Peyer's patch (tissue), 4 donors: Measurements from ENCODE around the gene BIRC6. TPM values are rescaled to one million over a fixed set of nuclear protein-coding genes. Genes with fewer than 3 reads are reported as not detected.

Experiments used
- DNase-seq, 3 donors: peaks; one replicate each; pipeline ENCODE4 v3.0.0-alpha.2; 2017 to 2019
- H3K27ac ChIP-seq, 4 donors: fragments of 200-600 bp; sonication (generic); one replicate each; pipeline ENCODE4 v1.5.1; 2016 to 2019
- H3K27me3 ChIP-seq, 2 donors: fragments of 200-600 bp; sonication (generic); one replicate each; pipeline ENCODE4 v1.5.1; 2019
- H3K36me3 ChIP-seq, 3 donors: fragments of 200-600 bp; sonication (generic); one replicate each; pipeline ENCODE4 v1.5.1; 2016 to 2019
- H3K4me1 ChIP-seq, 4 donors: fragments of 200-600 bp; sonication (generic); one replicate each; pipeline ENCODE4 v1.5.1; 2016 to 2019
- H3K4me3 ChIP-seq, 4 donors: fragments of 200-600 bp; sonication (generic); 1 replicate in 3 of 4; 2 replicates in 1 of 4; pipeline ENCODE4 v1.5.1; 2016 to 2019; ENCODE audit warnings: mild to moderate bottlenecking in 1 of 4
- H3K9me3 ChIP-seq, 4 donors: fragments of 200-600 bp; sonication (generic); one replicate each; pipeline ENCODE4 v1.5.1; 2016 to 2019; ENCODE audit warnings: mild to moderate bottlenecking in 1 of 4
- POLR2A ChIP-seq, 2 donors: fragments of 450-650 bp; IDR thresholded peaks; one replicate each; pipeline ENCODE4 v1.5.1; 2017; ENCODE audit warnings: antibody characterized with exemption in 2 of 2, mild to moderate bottlenecking in 2 of 2, moderate library complexity in 2 of 2
- total RNA-seq, 4 donors: library from RNA; depleted of rRNA; stranded (reverse); fragments of >200 nt; gene quantifications; one replicate each; pipeline ENCODE4 v1.1.0, GENCODE V29; 2016
- TF ChIP-seq, protein P1 (sequence below), 6 experiments: fragments of 450-650 bp in 4 of 6; fragments of 200-600 bp in 2 of 6; sonication (generic) in 1 of 6; IDR thresholded peaks; one replicate each; pipeline ENCODE4 v1.5.1; 2017 to 2019; ENCODE audit warnings: antibody characterized with exemption in 6 of 6, mild to moderate bottlenecking in 3 of 6, moderate library complexity in 1 of 6

The BIRC6 gene
- total RNA-seq, 4 donors from 2014 or later: 133 to 237 (median 214) TPM

DNA sequence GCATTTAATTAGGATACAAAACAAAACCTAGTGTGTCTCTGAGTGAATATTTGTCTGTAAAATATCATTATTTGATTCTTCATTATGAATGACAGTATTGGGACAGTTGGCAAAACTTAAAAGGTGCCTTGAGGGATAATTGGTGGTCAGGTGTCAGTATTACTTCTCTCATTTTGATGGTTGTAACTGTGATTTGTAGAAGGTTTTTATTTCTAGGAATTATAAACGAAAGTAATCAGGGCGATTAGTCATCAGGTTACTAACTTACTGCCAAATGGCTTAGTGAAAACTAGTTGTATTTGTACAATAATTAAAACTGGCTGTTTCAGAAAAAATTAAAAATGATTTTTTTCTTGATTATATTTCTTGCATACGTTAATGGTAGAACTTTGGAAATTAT is 117.6 kb downstream of the BIRC6 start:
- DNase-seq: no peak
- H3K36me3 ChIP-seq: peaks cover 0 to 74% (median 0%) of the 10 kb centered on the region in 3 donors
- TF ChIP-seq, protein P1, sequence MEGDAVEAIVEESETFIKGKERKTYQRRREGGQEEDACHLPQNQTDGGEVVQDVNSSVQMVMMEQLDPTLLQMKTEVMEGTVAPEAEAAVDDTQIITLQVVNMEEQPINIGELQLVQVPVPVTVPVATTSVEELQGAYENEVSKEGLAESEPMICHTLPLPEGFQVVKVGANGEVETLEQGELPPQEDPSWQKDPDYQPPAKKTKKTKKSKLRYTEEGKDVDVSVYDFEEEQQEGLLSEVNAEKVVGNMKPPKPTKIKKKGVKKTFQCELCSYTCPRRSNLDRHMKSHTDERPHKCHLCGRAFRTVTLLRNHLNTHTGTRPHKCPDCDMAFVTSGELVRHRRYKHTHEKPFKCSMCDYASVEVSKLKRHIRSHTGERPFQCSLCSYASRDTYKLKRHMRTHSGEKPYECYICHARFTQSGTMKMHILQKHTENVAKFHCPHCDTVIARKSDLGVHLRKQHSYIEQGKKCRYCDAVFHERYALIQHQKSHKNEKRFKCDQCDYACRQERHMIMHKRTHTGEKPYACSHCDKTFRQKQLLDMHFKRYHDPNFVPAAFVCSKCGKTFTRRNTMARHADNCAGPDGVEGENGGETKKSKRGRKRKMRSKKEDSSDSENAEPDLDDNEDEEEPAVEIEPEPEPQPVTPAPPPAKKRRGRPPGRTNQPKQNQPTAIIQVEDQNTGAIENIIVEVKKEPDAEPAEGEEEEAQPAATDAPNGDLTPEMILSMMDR (IDR thresholded peaks at IDR 0.05): no peak
- TF ChIP-seq POLR2A (IDR thresholded peaks at IDR 0.05): no peak
- H3K4me1 ChIP-seq: no peaks in the 10 kb centered on the region
- H3K9me3 ChIP-seq: no peaks in the 10 kb centered on the region
- no peak overlapping the region for H3K4me3 ChIP-seq
- H3K27ac ChIP-seq: no peak overlapping the region
- no peaks in the 10 kb centered on the region for H3K27me3 ChIP-seq

DNA sequence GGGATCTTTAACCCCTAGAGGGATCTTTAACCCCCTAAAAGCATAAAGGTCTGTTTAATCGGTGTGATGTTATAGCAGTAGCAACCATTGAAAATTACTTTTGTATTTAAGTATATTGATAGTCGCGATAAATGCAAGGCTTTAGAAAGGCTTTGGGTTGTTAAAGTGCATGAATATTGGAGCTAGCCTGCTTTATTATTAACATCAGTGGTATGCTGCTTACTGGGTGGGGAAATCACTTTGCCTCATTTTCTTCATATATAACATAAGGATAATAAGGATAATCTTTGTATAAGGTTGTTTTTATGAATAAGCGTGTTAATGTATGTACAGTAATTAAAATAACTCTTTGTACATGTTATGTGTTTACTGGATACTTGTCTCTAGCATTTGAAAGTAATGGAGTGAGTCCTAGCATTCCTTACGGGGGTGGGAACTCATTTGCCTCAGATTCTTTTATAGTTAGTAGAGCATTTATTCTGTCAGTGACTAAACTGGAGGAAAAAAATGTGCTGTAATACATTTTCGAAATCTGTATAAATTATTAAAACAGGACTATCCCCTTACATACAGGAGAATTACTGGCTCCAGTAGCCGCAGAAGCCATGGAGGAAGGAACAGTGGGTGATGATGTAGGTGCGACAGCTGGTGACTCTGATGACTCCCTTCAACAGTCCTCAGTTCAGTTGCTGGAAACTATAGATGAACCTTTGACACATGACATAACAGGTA is 122.2 kb downstream of the BIRC6 start:
- peaks cover 0 to 81% (median 0%) of the 10 kb centered on the region in 3 donors for H3K36me3 ChIP-seq
- H3K27me3 ChIP-seq: no peaks in the 10 kb centered on the region
- no peak for TF ChIP-seq POLR2A (IDR thresholded peaks at IDR 0.05)
- H3K4me3 ChIP-seq: no peak overlapping the region
- no peak for DNase-seq
- no peaks in the 10 kb centered on the region for H3K9me3 ChIP-seq
- no peaks in the 10 kb centered on the region for H3K4me1 ChIP-seq
- H3K27ac ChIP-seq: no peak overlapping the region

GRCh38 chr2:32479993-32480392 is 123.2 kb downstream of the BIRC6 start:
- Histone ChIP-seq H3K4me1 (no peaks in the 10 kb centered on the region), H3K27ac (no peak overlapping the region), H3K27me3 (no peaks in the 10 kb centered on the region), H3K4me3 (no peak overlapping the region), H3K36me3 (peaks cover 0 to 76% (median 0%) of the 10 kb centered on the region in 3 donors), H3K9me3 (no peaks in the 10 kb centered on the region)
- no peak for TF ChIP-seq POLR2A (IDR thresholded peaks at IDR 0.05)
- TF ChIP-seq, protein P1 (IDR thresholded peaks at IDR 0.05): no peak
- no peak for DNase-seq

DNA sequence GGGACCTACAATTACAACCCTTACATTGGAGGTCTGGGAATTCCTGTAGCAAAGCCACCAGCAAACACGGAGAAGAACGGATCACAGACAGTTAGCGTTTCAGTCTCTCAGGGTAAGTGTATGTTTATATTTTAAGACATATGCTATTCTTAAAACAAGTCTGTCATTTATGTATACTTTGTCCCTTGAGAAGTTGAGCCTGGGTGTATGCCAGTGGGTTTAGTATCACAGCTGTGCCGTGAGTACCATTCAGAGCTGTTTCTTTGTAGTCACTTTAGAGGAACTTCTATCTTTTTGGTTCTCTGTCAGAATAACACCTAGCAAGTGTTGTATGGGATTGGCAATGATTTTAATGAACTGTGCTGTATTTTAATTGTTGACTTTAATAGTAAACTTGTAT is 125.6 kb downstream of the BIRC6 start:
- Histone ChIP-seq H3K4me3 (no peak overlapping the region), H3K4me1 (no peaks in the 10 kb centered on the region), H3K36me3 (peaks cover 0 to 89% (median 0%) of the 10 kb centered on the region in 3 donors), H3K9me3 (no peaks in the 10 kb centered on the region), H3K27ac (no peak overlapping the region), H3K27me3 (no peaks in the 10 kb centered on the region)
- no peak for DNase-seq
- no peak for TF ChIP-seq POLR2A (IDR thresholded peaks at IDR 0.05)
- TF ChIP-seq, protein P1 (IDR thresholded peaks at IDR 0.05): no peak

GRCh38 chr2:32484937-32485336 is 128.1 kb downstream of the BIRC6 start:
- H3K4me3 ChIP-seq: no peak overlapping the region
- H3K27ac ChIP-seq: no peak overlapping the region
- H3K9me3 ChIP-seq: no peaks in the 10 kb centered on the region
- DNase-seq: no peak
- TF ChIP-seq, protein P1 (IDR thresholded peaks at IDR 0.05): no peak
- no peak for TF ChIP-seq POLR2A (IDR thresholded peaks at IDR 0.05)
- no peaks in the 10 kb centered on the region for H3K4me1 ChIP-seq
- H3K36me3 ChIP-seq: peaks cover 0 to 90% (median 0%) of the 10 kb centered on the region in 3 donors
- no peaks in the 10 kb centered on the region for H3K27me3 ChIP-seq

GRCh38 chr2:32485399-32485798 is 128.6 kb downstream of the BIRC6 start:
- Histone ChIP-seq H3K4me1 (no peaks in the 10 kb centered on the region), H3K9me3 (no peaks in the 10 kb centered on the region), H3K36me3 (peaks cover 0 to 90% (median 0%) of the 10 kb centered on the region in 3 donors), H3K27me3 (no peaks in the 10 kb centered on the region), H3K4me3 (no peak overlapping the region), H3K27ac (no peak overlapping the region)
- no peak for DNase-seq
- TF ChIP-seq, protein P1 (IDR thresholded peaks at IDR 0.05): no peak
- TF ChIP-seq POLR2A (IDR thresholded peaks at IDR 0.05): no peak
